ENCODE results near the gene SURF4.
"Not testable (repeated sequence)": the region's sequence is repeated elsewhere in the genome, so short reads cannot be mapped to it uniquely, and the experiment has no call there.

SURF4 gene

DNA sequence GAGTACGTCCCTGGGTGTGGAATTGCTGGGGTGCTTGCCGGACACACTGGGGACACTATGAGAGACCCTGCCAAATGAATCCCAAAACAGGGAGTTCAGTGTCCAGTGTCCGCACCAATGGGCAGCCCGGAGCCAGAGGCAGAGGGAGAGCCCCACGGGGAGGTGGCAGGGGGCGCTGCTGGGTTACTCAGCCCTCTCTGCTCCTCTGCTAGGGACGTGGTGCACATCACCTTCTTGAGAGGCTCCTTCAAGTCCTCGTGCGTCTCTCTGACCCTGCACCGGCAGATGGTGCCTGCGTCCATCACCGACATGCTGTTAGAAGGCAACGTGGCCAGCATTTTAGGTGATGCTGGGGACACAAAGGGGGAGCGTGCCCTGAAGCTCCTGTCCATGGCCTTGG is 21.1 kb upstream of the SURF4 start:
- DNase-seq, result no peak

GRCh38 chr9:133394687-133395271 is 18.9 kb upstream of the SURF4 start:
- DNase-seq, result no peak

DNA sequence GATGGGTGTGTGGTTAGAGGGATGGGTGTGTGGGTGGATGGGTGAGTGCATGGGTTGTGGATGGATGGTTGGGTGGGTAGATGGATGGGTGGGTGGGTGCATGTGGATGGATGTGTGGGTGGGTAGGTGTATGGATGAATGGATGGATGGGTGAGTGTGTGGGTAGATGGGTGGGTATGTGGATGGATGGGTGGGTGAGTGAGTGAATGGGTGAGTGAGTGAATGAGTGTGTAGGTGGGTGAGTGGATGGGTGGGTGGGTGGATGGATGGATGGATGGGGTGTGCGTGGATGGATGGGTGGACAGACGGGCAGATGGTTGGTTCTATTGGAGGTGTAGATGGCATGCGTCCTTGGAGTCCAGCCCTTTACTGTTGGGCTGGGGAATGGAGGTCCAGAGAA is 17.5 kb upstream of the SURF4 start:
- no peak for DNase-seq

DNA sequence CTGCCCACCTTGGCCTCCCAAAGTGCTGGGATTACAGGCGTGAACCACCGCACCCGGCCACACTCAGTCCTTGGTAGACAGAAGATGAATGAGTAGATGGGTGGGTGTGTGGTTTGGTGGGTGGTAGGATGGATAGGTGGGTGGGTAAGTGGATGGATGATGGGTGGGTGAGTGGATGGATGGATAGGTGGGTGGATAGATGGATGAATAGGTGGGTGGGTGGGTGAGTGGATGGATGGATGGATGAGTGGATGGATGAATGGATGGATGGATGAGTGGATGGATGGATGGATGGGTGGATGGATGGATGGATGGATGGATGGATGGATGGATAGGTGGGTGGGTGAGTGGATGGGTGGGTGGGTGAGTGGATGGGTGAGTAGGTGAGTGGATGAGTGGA is 16.4 kb upstream of the SURF4 start:
- DNase-seq, result not testable (repeated sequence)

- not testable (repeated sequence) for DNase-seq
These were observed 15.6 kb upstream of the SURF4 start for GRCh38 chr9:133391449-133391848.

GRCh38 chr9:133390713-133391112 is 14.9 kb upstream of the SURF4 start:
- no peak for DNase-seq

DNA sequence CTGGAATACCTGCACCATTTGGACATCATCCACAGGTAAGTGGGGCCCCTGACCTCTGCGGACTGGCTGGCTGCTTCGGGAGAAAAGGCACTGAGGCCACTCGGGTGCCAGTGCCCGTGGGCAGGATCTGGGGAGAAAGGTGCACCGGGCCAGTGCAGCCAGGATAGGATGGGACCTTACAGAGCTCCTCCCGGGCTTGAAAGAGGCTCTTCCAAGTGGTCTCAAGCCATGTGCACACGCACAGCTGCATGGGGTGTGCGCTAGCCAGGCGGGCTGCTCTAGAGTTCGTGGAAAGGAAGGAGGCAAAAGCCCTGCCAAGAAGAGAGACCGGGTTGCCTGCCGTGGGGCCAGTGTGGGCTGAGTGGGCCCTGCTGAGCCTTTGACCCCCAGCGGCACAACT is 13.7 kb upstream of the SURF4 start:
- DNase-seq, result no peak

- DNase-seq, result no peak
These were observed 13.2 kb upstream of the SURF4 start for GRCh38 chr9:133389025-133389557.

GRCh38 chr9:133387680-133388079 is 11.8 kb upstream of the SURF4 start:
- no peak for DNase-seq

GRCh38 chr9:133386338-133386737 is 10.5 kb upstream of the SURF4 start:
- DNase-seq, result no peak

DNA sequence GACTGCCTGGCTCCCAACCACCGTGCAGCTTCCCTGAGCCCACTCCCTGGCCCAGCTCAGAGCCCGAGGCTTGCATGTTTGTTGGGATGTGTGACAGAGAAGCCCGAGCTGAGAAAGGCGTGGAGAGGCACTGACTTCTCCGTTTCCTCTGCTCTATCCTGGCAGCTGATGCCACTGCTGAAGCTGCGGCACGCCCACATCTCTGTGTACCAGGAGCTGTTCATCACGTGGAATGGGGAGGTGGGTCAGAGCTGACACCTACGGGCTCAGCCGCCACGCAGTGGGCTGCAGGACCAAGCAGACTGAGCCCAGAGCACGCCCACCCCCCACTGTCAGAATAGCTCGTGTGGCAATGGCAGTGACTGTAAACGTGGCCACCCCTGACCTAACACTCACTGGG is 9.6 kb upstream of the SURF4 start:
- DNase-seq, result no peak

DNA sequence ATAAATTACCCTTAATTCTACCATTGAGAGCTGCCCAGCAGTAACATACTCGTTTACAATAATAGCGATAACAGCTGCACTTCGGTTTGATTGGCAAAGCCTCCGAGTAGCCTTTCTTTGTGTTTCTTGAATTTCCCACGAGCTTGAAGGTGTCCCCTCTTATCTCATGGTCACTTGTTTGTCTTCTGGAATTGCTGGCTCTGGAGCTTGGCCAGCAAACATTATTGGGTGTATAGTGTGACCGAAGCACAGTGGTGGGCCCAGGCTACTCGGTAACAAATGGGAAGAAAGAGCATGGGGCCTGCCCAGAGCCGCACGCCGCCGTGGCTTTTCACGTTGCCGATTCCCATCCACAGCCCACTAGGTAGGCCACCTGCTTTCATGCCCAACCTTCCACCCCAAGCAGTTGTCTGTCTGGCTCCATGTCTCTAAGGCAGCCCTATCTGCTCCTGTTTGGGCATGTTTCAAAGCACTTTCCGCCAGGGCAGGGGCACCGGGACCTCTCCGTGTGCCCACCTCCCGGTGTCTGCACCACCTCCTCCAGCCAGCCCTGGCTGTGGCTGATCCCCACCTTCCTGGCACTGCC is 9.0 kb upstream of the SURF4 start:
- DNase-seq, result no peak

DNA sequence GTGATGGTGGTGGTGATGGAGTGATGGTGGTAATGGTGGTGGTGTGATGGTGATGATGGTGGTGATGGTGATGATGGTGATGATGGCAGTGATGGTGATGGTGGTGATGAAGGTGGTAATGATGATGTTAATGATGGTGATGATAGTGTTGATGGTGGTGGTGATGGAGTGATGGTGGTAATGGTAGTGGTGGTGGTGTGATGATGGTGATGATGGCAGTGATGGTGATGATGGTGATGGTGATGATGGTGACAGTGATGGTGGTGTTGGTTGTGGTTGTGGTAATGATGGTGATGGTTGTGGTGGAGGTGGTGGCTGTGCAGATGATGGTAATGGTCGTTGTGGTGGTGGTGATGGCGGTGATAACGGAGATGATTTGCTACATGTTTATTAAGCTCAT is 7.6 kb upstream of the SURF4 start:
- no peak for DNase-seq

GRCh38 chr9:133382507-133383141 is 6.8 kb upstream of the SURF4 start:
- no peak for DNase-seq

DNA sequence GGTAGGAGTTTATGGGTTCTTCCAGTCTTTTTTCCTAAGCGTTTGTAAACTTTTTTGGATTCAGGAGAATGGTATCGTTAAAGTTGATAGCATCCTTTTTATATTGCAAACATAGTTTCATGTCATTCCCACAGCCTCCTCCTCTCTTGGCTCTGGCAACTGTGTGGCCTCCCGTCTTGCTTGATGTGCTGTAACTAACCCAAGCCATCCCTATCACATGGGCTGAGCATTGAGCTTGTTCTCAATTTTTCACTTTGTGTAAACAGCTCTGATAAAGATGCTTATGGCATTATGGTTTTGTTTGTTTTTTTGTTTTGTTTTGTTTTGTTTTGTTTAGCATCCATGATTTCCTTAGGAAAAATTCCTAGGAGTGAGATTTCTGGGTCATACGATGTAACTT is 4.9 kb upstream of the SURF4 start:
- no peak for DNase-seq

DNA sequence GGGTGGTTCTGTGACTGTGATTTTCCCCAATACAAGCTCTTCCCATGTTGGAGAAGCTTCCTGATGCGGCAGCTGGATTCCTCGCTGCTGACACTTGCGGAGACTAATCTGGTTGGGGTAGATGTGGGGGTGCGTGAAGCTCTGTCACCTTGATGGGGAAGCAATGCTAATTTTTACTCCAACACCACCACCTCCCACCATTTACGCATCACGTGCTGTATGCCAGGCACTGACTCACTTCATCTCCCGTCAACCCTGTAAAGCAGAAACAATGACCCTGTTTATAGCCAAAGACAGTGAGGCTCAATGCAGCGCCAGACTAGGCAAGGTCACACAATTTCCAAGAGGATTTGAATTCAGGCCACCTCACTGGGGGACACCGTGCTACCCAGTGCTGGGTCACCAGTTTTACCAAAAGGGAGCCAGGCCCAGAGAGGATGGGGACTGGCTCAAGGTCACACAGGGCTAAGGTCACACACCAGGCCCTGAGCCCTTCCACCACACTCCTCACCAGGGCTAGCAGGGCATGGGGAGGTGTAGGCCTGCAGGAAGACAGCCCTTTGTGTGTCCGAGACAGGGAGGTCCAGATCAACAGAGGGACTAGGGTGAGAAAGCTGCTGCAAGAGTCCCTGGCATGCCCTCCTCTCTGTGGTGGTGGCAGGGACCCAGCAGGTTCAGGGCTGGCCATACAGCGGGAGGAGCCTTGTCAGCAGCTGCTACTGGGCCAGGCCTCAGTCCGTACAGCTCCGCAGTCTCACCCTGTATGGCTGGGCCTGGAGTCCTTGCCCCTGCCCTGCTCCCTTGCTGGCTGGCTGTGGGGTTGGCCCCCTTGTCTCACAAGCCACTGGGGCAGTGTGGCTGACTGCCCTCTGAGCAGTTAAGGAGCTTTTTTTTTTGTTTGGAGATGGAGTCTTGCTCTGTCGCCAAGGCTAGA is 3.6 kb upstream of the SURF4 start:
- no peak for DNase-seq

DNA sequence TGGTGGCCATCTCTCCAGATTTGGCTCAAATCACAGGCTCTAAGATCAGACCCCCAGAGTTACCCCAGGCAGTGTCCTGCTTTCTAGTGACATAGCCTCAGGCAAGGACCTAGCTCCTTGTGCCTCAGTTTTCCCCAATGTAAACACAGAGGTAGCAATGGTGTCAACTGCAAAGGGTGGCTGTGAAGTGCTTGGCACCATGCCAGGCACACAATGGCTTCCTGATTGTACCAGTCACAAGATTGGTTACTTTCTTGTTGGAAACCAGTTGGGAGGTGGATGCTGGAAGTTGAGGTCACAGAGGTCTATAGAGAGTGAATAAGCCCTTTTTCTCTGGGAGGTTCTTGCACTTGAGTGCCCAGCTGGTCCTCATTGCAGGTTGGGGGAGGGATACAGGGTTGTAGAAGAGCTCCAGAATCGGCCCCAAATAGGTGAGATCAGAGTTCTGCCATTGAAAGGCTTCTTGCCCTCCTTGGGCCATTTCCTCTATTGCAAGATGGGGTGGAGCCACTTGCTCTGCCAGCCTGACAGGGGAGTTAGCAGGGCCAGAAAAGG is 2.6 kb upstream of the SURF4 start:
- no peak for DNase-seq

- no peak for DNase-seq
These were observed 1.9 kb upstream of the SURF4 start for GRCh38 chr9:133377721-133378216.

GRCh38 chr9:133377280-133377679 is 1.4 kb upstream of the SURF4 start:
- not testable (repeated sequence) for DNase-seq

DNA sequence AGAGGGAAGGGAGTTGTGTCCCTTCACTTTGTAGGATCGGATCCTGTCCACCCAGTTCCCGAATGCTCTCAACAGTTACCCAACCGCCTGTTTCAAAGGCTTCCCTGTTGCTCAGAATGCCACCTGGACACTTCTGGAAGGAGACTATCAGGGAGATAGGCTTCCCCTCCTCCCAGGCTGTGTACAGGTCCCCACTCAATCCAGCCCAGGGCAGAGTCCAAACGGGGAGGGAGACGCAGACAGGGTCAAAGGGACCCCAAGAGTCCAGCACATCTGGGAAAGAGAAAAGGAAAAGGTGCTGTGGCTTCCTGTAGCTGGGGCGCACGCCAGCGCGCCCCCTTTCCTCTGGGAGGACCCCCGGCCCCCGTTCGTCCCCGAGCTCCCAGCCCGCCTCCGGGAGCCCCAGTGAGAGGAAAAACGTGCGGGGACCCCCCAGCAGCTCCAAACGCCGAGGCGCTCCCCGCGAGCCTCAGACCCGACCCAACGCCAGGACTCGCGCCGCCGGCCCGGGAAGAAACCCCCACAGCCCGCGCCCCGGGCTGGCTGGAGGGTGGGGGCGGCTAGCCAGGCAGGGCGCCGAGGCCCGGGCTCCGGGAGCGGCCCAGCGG is 640 bp downstream of the SURF4 start:
- DNase-seq, result no peak

- peak; percentile 68 for DNase-seq
These were observed 1.2 kb downstream of the SURF4 start for GRCh38 chr9:133374612-133375115.

GRCh38 chr9:133372144-133372543 is 3.7 kb downstream of the SURF4 start:
- DNase-seq, result no peak
